Cortex of kidney (tissue), 1 donor: ENCODE results near the gene HPSE2.
"Not testable (repeated sequence)": the region's sequence is repeated elsewhere in the genome, so short reads cannot be mapped to it uniquely, and the experiment has no call there.

Experiments used
- DNase-seq: peaks from one replicate; lab custom pipeline; 2025; lab: John Stamatoyannopoulos, UW

The HPSE2 gene

GRCh38 chr10:98567391-98568133 is 668.1 kb downstream of the HPSE2 start:
- no peak for DNase-seq

DNA sequence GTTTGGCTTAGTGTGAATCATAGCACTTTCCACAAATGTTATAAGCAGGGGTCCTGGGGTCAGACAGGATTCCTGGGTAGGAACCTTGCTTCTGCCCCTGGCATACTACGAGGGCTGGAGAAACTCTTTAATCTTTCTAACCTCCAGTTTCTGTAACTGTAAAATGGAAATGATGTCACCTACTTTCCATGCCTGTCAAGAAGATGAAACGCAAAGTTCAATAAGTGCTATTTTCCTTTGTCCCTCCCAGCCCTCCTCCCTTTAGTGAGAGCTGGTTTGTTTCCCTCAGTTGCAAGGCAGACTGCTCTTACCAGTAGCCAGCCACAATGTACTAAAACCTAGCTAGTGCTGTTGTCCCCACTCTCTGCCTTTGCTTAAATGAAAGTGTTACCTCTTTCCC is 671.8 kb downstream of the HPSE2 start:
- DNase-seq, result no peak

GRCh38 chr10:98560565-98560964 is 675.1 kb downstream of the HPSE2 start:
- DNase-seq, result no peak

GRCh38 chr10:98556061-98556460 is 679.6 kb downstream of the HPSE2 start:
- no peak for DNase-seq

DNA sequence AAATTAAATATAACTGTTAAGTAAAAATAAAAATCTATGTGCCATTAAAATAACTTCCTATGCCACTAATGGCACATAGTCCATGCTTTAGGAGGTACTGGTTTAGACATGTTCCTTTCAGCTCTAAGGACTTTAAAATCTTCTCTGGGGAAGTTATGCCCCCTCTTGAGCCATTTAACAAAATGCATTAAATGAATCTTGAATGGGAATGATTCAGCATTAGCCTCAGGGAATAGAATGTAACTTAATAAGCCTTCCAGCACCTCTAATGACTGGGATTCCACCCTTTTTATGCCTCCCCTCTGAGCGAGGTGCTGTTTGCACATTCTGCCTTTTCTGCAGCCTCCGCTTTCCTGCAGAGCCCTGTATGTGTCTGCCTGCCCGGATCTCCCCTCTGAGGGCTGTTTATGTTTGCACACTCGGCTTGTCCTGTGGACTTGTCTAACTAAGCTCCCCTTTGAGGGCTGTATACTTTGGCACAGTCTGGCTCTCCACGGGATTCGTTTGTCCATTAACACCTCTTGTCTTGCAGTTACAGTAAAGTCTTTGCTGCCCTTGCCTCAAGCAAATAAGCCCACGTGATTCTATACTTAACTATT is 680.5 kb downstream of the HPSE2 start:
- DNase-seq, result no peak

- not testable (repeated sequence) for DNase-seq
Measured at GRCh38 chr10:98541561-98541960, 694.1 kb downstream of the HPSE2 start.

DNA sequence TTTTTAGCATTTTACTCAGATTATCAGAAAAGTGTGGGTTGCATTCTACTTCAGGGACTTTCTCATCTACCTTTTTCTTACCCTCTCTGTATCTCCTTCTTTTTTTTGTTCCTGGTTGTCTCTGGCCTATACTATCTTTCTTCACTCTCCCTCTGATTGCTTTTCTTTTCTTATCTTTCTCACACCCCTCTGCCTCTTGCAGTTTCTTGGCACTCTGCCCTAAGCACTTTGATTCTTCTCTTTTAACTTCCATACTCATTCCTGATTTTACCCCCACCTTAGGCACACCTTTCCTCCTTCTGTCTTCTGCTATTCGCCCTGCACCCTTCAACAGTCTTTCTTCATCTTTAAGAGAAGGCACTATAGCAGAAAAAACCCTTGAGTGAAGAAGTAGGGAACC is 696.1 kb downstream of the HPSE2 start:
- DNase-seq, result no peak

- DNase-seq, result no peak
Measured at GRCh38 chr10:98538472-98538871, 697.2 kb downstream of the HPSE2 start.

GRCh38 chr10:98536551-98536950 is 699.1 kb downstream of the HPSE2 start:
- DNase-seq, result no peak

- no peak for DNase-seq
Measured at GRCh38 chr10:98533746-98534445, 701.8 kb downstream of the HPSE2 start.

GRCh38 chr10:98533241-98533640 is 702.4 kb downstream of the HPSE2 start:
- no peak for DNase-seq

- no peak for DNase-seq
Measured at GRCh38 chr10:98528805-98529183, 706.9 kb downstream of the HPSE2 start.

GRCh38 chr10:98528166-98528804 is 707.4 kb downstream of the HPSE2 start:
- DNase-seq, result no peak

GRCh38 chr10:98525969-98526368 is 709.7 kb downstream of the HPSE2 start:
- DNase-seq, result no peak

DNA sequence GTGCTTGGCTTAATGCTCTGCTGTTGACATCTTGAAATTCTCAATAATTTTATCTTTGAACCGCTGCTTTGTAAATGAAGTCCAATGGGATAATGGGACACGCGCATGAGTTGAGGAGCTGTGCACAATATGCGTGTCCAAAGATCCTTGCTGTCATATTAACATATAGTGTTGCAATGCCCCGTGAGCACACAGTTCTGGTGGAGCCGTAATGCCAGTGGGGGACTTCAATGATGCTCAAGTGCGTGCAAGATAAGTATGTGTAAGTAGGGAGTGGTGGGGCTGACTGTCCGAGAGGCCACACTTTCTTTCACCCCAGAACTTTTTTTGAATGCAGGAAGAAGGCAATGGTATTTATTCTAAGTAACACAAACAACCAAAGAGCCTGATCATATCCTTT is 711.5 kb downstream of the HPSE2 start:
- no peak for DNase-seq

- DNase-seq, result no peak
Measured at GRCh38 chr10:98519841-98520240, 715.8 kb downstream of the HPSE2 start.

DNA sequence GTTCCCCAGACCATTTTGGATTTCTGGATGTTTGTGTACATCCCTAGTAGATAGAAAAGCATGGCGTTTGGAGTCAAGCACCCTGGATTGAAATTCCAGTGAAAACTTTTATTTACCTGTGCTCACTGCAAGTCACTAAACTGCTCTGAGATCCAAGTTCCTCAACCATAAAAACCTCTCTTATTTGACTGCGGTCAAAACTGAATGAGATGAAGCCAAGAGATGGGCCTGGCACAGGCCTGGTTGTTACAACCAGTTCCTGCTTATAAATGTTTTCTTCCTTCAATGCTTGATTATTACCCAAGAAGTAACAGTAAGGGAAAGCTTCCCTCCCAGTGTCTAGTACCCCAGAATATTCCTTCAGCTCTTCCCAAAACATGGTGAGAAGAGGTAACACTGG is 718.0 kb downstream of the HPSE2 start:
- DNase-seq, result no peak

- DNase-seq, result no peak
Measured at GRCh38 chr10:98516352-98516751, 719.3 kb downstream of the HPSE2 start.

GRCh38 chr10:98513704-98514103 is 721.9 kb downstream of the HPSE2 start:
- no peak for DNase-seq

DNA sequence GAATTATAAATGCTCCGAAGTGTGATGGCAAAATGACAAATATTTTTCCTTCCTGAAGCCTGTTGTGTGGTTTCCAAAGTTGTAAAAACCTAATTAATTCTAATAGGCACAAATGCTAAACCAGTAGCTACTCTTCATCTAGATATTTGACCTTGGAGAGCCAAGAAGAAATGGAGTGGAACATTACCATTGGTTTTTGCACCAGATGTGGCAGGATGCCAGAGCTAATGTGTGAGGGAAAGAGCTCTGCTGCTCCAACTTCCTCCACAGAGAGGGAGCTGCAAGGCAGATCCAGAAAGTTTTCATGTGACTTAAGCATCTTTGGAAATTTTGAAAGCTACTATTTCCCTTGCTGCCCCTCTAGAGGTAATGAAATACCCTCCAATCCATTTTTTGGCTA is 723.8 kb downstream of the HPSE2 start:
- no peak for DNase-seq

DNA sequence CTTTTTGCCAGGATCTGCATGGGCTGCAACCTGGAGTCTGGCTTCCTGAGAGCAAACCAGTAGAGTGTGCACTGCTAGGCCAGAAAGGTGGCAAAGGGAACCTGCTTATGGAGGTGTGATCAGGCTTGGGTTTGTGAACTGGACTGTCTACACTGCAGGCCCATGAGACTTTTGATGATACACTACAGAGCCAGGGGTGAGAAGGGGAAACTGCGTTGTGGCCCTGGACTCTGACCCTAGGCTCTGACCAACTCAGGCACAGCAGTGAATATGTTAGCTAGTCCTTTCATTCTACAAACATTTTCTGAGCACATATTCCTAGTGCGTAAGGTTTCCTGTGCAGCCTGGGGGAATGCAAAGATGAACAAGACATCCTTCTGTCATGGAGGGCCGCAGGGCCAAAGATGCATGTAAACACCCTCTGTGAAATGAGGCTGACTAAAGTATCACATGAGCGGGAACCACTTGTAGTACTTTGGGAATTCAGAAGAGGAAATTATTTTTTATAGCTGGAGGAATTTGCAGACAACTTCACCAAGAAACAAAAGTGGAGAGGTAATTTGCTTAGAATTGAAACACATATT is 725.1 kb downstream of the HPSE2 start:
- no peak for DNase-seq

DNA sequence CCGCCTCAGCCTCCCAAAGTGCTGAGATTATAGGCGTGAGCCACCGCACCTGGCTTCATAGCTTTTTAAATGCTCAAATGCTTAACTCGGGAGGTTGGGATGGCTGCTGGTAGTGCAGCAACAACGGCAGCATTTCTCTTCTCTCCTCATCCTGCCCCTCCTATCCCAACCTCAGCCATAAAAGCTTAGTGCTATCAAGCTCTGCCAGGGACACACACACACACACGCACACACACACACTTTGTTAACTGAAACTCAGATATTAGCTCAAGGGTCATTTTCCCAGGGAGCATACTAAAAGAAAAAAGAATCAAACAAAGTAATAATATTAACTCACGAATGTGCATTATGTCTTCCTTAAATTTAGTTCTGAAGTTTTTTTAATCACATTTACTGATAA is 725.9 kb downstream of the HPSE2 start:
- no peak for DNase-seq
